SK-N-SH treated with all-trans-retinoic acid at 6 μM for 48 hours (cell line): ENCODE data around the gene OR2AT4.

Source experiments
- ARNTL ChIP-seq: fragments of 450-650 bp; formaldehyde crosslinking; IDR thresholded peaks from 2 replicates; pipeline ENCODE4 v1.5.0; 2020; ENCODE audit warnings: low read depth, mild to moderate bottlenecking, moderate library complexity, borderline replicate concordance
- CREB5 ChIP-seq: fragments of 250-450 bp; sonication (Bioruptor Pico); IDR thresholded peaks from 2 replicates; pipeline ENCODE4 v1.5.1; 2020; ENCODE audit warnings: low read depth, mild to moderate bottlenecking, moderate library complexity
- CSRNP3 ChIP-seq: fragments of 250-450 bp; sonication (Bioruptor Pico); IDR thresholded peaks from 2 replicates; pipeline ENCODE4 v1.5.1; 2021; ENCODE audit warnings: mild to moderate bottlenecking, moderate library complexity
- PATZ1 ChIP-seq: fragments of 250-450 bp; sonication (Bioruptor Pico); IDR thresholded peaks from 2 replicates; pipeline ENCODE4 v1.8.0; 2020; ENCODE audit warnings: mild to moderate bottlenecking, moderate library complexity, borderline replicate concordance
- POU6F1 ChIP-seq: fragments of 250-450 bp; sonication (Bioruptor Pico); IDR thresholded peaks from 2 replicates; pipeline ENCODE4 v1.8.0; 2021; ENCODE audit warnings: low read depth, mild to moderate bottlenecking, moderate library complexity, borderline replicate concordance
- RARB ChIP-seq: fragments of 250-450 bp; sonication (Bioruptor Pico); IDR thresholded peaks from 2 replicates; pipeline ENCODE4 v1.8.0; 2021; ENCODE audit warnings: mild to moderate bottlenecking, moderate library complexity
- TCF4 ChIP-seq: fragments of 250-450 bp; sonication (Bioruptor Pico); IDR thresholded peaks from 2 replicates; pipeline ENCODE4 v1.8.0; 2021; ENCODE audit warnings: mild to moderate bottlenecking, moderate library complexity, borderline replicate concordance
- ZFP30 ChIP-seq: fragments of 450-650 bp; formaldehyde crosslinking; IDR thresholded peaks from 2 replicates; pipeline ENCODE4 v1.5.0; 2022; ENCODE audit warnings: mild to moderate bottlenecking, moderate library complexity
- ZNF8 ChIP-seq: fragments of 450-650 bp; formaldehyde crosslinking; IDR thresholded peaks from 2 replicates; pipeline ENCODE4 v1.5.0; 2020; ENCODE audit warnings: mild to moderate bottlenecking, moderate library complexity

- TF ChIP-seq ARNTL (no peak), CSRNP3 (CRISPR knock-in tag) (no peak), ZNF8 (CRISPR knock-in tag) (no peak), CREB5 (CRISPR knock-in tag) (no peak), ZFP30 (no peak), PATZ1 (CRISPR knock-in tag) (no peak), POU6F1 (CRISPR knock-in tag) (no peak), TCF4 (CRISPR knock-in tag) (no peak), RARB (CRISPR knock-in tag) (no peak)
Measured at GRCh38 chr11:75101424-75102128, 4.9 kb upstream of the OR2AT4 start.
